K562 (cell line): Measurements from ENCODE around the gene B3GALT5. TPM values are rescaled to one million over a fixed set of nuclear protein-coding genes. Genes with fewer than 3 reads are reported as not detected.

ENCODE experiments used
- ATAC-seq: fragments of 200-7000 bp; cut with Tn5 transposase; 3 replicates; pipeline ENCODE4 v1.9.1; 2020; ENCODE audit warnings: moderate library complexity
- BruUV-seq: library from RNA; stranded (reverse); fragments of 400-500 nt; replicated peaks from 2 replicates; lab custom pipeline; 2021; lab: Mats Ljungman, UMichigan
- CTCF ChIA-PET: fragments of 300-600 bp; formaldehyde crosslinking; extraction: SDS; loops from one replicate; lab custom pipeline; 2021; ENCODE audit warnings: low intra/inter-chr PET ratio; lab: Yijun Ruan, JAX
- POLR2A ChIA-PET: fragments of 300-600, 350-650 bp; sonication (Branson Sonifier 250); formaldehyde crosslinking; extraction: SDS; loops from one replicate; lab custom pipeline; 2021; ENCODE audit warnings: antibody characterized with exemption, inconsistent platforms; lab: Yijun Ruan, JAX
- DNase-seq, 4 experiments: peaks; one replicate each; pipeline versions ENCODE4 v3.0.0 to v3.0.0-alpha.2; 2011 to 2018; ENCODE audit warnings: low spot score in 3 of 4, mixed read lengths in 3 of 4; ENCODE audit errors: extremely low read depth in 1 of 4
- FAIRE-seq: peaks from 2 replicates; lab custom pipeline; 2011; peaks lifted over from hg19 to GRCh38; lab: Jason Lieb, UNC
- H2AFZ ChIP-seq: 2 replicates; pipeline ENCODE4 v1.6.0; 2011; ENCODE audit warnings: low read depth, low read length, control low read depth, inconsistent platforms
- H3K27ac ChIP-seq: fragments of 200-600 bp; 3 replicates; pipeline ENCODE4 v1.8.0; 2011; ENCODE audit warnings: low read depth, mild to moderate bottlenecking, control low read depth, inconsistent platforms, low read length, moderate library complexity, mixed read lengths; ENCODE audit errors: extremely low read depth
- H3K27me3 ChIP-seq, 2 experiments: fragments of 300-600 bp in 1 of 2; 2 replicates in 1 of 2; 3 replicates in 1 of 2; pipeline versions ENCODE4 v1.6.0 to v1.8.0; 2011; ENCODE audit warnings: inconsistent platforms in 2 of 2, low read length in 2 of 2, mild to moderate bottlenecking in 1 of 2, mixed read lengths in 1 of 2, moderate library complexity in 1 of 2; ENCODE audit not compliant: control insufficient read depth in 2 of 2, insufficient read depth in 2 of 2
- H3K36me3 ChIP-seq: fragments of 300-600 bp; 3 replicates; pipeline ENCODE4 v1.8.0; 2011; ENCODE audit warnings: mild to moderate bottlenecking, low read length, inconsistent platforms; ENCODE audit not compliant: control insufficient read depth, insufficient read depth
- H3K4me1 ChIP-seq, 2 experiments: fragments of 200-600 bp in 1 of 2; replicated peaks in 1 of 2; 2 replicates in 1 of 2; 3 replicates in 1 of 2; pipeline versions ENCODE4 v1.5.1 to v1.8.0; 2011; ENCODE audit warnings: inconsistent platforms in 2 of 2, low read length in 2 of 2, mild to moderate bottlenecking in 1 of 2, mixed read lengths in 1 of 2, moderate library complexity in 1 of 2; ENCODE audit not compliant: control insufficient read depth in 2 of 2, insufficient read depth in 2 of 2
- H3K4me2 ChIP-seq: 2 replicates; pipeline ENCODE4 v1.6.1; 2011; ENCODE audit warnings: low read length, control low read depth, inconsistent platforms, mixed read lengths; ENCODE audit not compliant: insufficient read depth
- H3K4me3 ChIP-seq: fragments of 200-600 bp; sonication (generic), shearing (Covaris generic); 2 replicates; pipeline ENCODE4 v1.5.1; 2016; ENCODE audit warnings: control low read depth, inconsistent platforms
- H3K79me2 ChIP-seq: fragments of 200-600 bp; 3 replicates; pipeline ENCODE4 v1.8.0; 2011; ENCODE audit warnings: low read length, inconsistent platforms; ENCODE audit not compliant: control insufficient read depth, insufficient read depth
- H3K9ac ChIP-seq, 2 experiments: 2 replicates each; pipeline versions ENCODE4 v1.6.0 to v1.6.1; 2011; ENCODE audit warnings: low read depth in 2 of 2, low read length in 2 of 2, control low read depth in 1 of 2, inconsistent platforms in 1 of 2, mild to moderate bottlenecking in 1 of 2, mixed read lengths in 1 of 2; ENCODE audit not compliant: insufficient read depth in 1 of 2
- H3K9me1 ChIP-seq: one replicate; pipeline ENCODE4 v1.6.0; 2011; ENCODE audit warnings: inconsistent platforms, mild to moderate bottlenecking, low read length, moderate library complexity; ENCODE audit not compliant: control insufficient read depth, insufficient read depth
- H3K9me3 ChIP-seq: replicated peaks from 2 replicates; pipeline ENCODE4 v1.5.1; 2011; ENCODE audit warnings: low read depth, low read length, inconsistent platforms; ENCODE audit not compliant: control insufficient read depth, insufficient read depth
- H4K20me1 ChIP-seq: replicated peaks from 2 replicates; pipeline ENCODE4 v1.6.1; 2011; ENCODE audit warnings: low read length, inconsistent platforms, mixed read lengths; ENCODE audit not compliant: control insufficient read depth, insufficient read depth
- BACH1 ChIP-seq: fragments of 200-800 bp; sonication (Bioruptor generic); IDR thresholded peaks from 2 replicates; pipeline ENCODE4 v1.6.1; 2016; ENCODE audit warnings: missing genetic modification characterization, missing compliant biosample characterization
- HDAC8 ChIP-seq: fragments of 450-650 bp; IDR thresholded peaks from 2 replicates; pipeline ENCODE4 v1.6.1; 2016; ENCODE audit warnings: mild to moderate bottlenecking, missing genetic modification characterization, moderate library complexity, missing compliant biosample characterization
- RBBP5 ChIP-seq: fragments of 200-600 bp; sonication (generic); IDR thresholded peaks from 2 replicates; pipeline ENCODE4 v1.6.1; 2012; ENCODE audit warnings: borderline replicate concordance, mild to moderate bottlenecking, low read length, control low read depth, inconsistent platforms; ENCODE audit not compliant: insufficient read depth, poor library complexity, severe bottlenecking
- SMC3 ChIP-seq: conservative IDR thresholded peaks from 2 replicates; pipeline ENCODE4 v1.6.1; 2011; ENCODE audit warnings: low read depth, low read length, improper control_type of control experiment; ENCODE audit not compliant: insufficient read depth
- ZNF140 ChIP-seq: fragments of 250-450 bp; sonication (Bioruptor Pico); IDR thresholded peaks from 2 replicates; pipeline ENCODE4 v1.8.0; 2021; ENCODE audit warnings: moderate library complexity, mild to moderate bottlenecking, inconsistent platforms
- ZNF146 ChIP-seq: IDR thresholded peaks from one replicate; pipeline ENCODE4 v1.6.1; 2018; ENCODE audit warnings: missing compliant biosample characterization; ENCODE audit not compliant: unreplicated experiment
- ZNF197 ChIP-seq: fragments of 200-800 bp; sonication (Bioruptor generic); IDR thresholded peaks from 2 replicates; pipeline ENCODE4 v1.6.1; 2016; ENCODE audit warnings: low read depth, missing genetic modification characterization, missing compliant biosample characterization
- WGBS: fragments of 100-300 bp; shearing (Covaris generic); methylation state at CpG from one replicate; pipeline ENCODE4 v1.1.6; 2016; ENCODE audit warnings: low coverage, mixed read lengths; ENCODE audit not compliant: insufficient coverage; ENCODE audit errors: missing lambda C conversion rate; 5-methylcytosine and 5-hydroxymethylcytosine counted together
- in situ Hi-C: fragments of 300-500 bp; cut with MboI; formaldehyde crosslinking; loops from 4 replicates; pipeline ENCODE4 v1.15.0; 2018; ENCODE audit warnings: inconsistent platforms, mixed read lengths
- intact Hi-C: fragments of 100-400 bp; cut with micrococcal nuclease; formaldehyde crosslinking; loops from 2 replicates; pipeline ENCODE4 v1.14.2; 2022
- polyA plus RNA-seq, 8 experiments: library from polyadenylated mRNA; depleted of rRNA in 4 of 8; stranded (reverse) in 5 of 8; unstranded in 3 of 8; fragments of >200 nt; fragmentation: Nextera tagmentation in 2 of 8; fragmentation: Illumina TruSeq in 1 of 8; extraction: Ambion mirVana in 2 of 8; extraction: Trizol in 1 of 8; gene quantifications; 2 replicates each; pipeline versions ENCODE4 v1.2.1 to v1.2.3, GENCODE V29; 2011 to 2014; ENCODE audit warnings: inconsistent platforms in 1 of 8, missing spikeins in 1 of 8
- total RNA-seq, 7 experiments: library from RNA; depleted of rRNA in 6 of 7; stranded (reverse); fragments of >200 nt in 6 of 7; fragmentation: Illumina TruSeq in 2 of 7; extraction: Trizol in 2 of 7; gene quantifications; 2 replicates each; pipeline versions ENCODE4 v1.2.1 to v1.2.3, GENCODE V29; 2011 to 2021; ENCODE audit warnings: low replicate concordance in 1 of 7

Gene B3GALT5
- total and polyA plus RNA-seq, 9 of the 15 experiments (the other 6 are each of a cell fraction or from before 2014, with no cell fraction given): 0.02 TPM; not detected in 8

- FAIRE-seq (no peak), ATAC-seq (no peak), DNase-seq (no peak)
- no peaks in the 10 kb centered on the region for H3K9me3 ChIP-seq
- no peak overlapping the region for H3K9ac ChIP-seq
- H3K79me2 ChIP-seq: no peaks in the 10 kb centered on the region
- under 1% methylated on average over 15 of the region's 15 CpGs for WGBS
- no peaks in the 10 kb centered on the region for H3K4me1 ChIP-seq
- H3K4me2 ChIP-seq: no peak overlapping the region
- H3K27me3 ChIP-seq: no peaks in the 10 kb centered on the region; a peak in 1 of 5 replicates
- ChIA-PET POLR2A (interaction anchor here (0.6 to 1.1 kb wide), 3 partner anchors 10 to 23 kb away, joined by 3 read pairs; no protein-coding TSS in a partner anchor), CTCF (no interaction called here)
- TF ChIP-seq ZNF197 (CRISPR knock-in tag) (no peak), ZNF140 (CRISPR knock-in tag) (no peak), HDAC8 (no peak), SMC3 (no peak), RBBP5 (no peak), BACH1 (tag) (no peak), ZNF146 (CRISPR knock-in tag) (no peak)
- in situ Hi-C loops (no loop called here), intact Hi-C loops (no loop called here)
- no peak overlapping the region for H2AFZ ChIP-seq
- no TSS peak for BruUV-seq
- no peaks in the 10 kb centered on the region for H3K36me3 ChIP-seq
- no peak overlapping the region for H3K27ac ChIP-seq
- no peaks in the 10 kb centered on the region for H4K20me1 ChIP-seq
- H3K9me1 ChIP-seq: no peaks in the 10 kb centered on the region
- H3K4me3 ChIP-seq: no peak overlapping the region
Observed at GRCh38 chr21:39686646-39687468, 74.1 kb downstream of the B3GALT5 start.
